Hepatocyte (in vitro differentiated cells): ENCODE data around the gene PNLIP. TPM values are rescaled to one million over a fixed set of nuclear protein-coding genes. Genes with fewer than 3 reads are reported as not detected.

Experiments used
- DNase-seq: peaks from one replicate; pipeline ENCODE4 v3.0.0-alpha.2; 2016; ENCODE audit warnings: low spot score
- H2AFZ ChIP-seq: fragments of 200-600 bp; sonication (generic); 2 replicates; pipeline ENCODE4 v1.6.0; 2016; ENCODE audit warnings: antibody characterized with exemption, mild to moderate bottlenecking
- H3K27ac ChIP-seq: fragments of 200-600 bp; sonication (generic); 2 replicates; pipeline ENCODE4 v1.5.1; 2016; ENCODE audit warnings: mild to moderate bottlenecking
- H3K27me3 ChIP-seq: fragments of 200-600 bp; sonication (generic); 2 replicates; pipeline ENCODE4 v1.6.1; 2016
- H3K36me3 ChIP-seq: fragments of 200-600 bp; sonication (generic); replicated peaks from 2 replicates; pipeline ENCODE4 v1.5.1; 2016; ENCODE audit warnings: low read depth; ENCODE audit not compliant: insufficient read depth
- H3K4me1 ChIP-seq: fragments of 200-600 bp; sonication (generic); 2 replicates; pipeline ENCODE4 v1.5.1; 2016; ENCODE audit warnings: mild to moderate bottlenecking, moderate library complexity; ENCODE audit not compliant: insufficient read depth
- H3K4me2 ChIP-seq: fragments of 200-600 bp; sonication (generic); 2 replicates; pipeline ENCODE4 v1.6.0; 2016
- H3K4me3 ChIP-seq: fragments of 200-600 bp; sonication (generic); 2 replicates; pipeline ENCODE4 v1.5.1; 2016; ENCODE audit warnings: mild to moderate bottlenecking
- H3K79me2 ChIP-seq: fragments of 200-600 bp; sonication (generic); 2 replicates; pipeline ENCODE4 v1.6.0; 2017; ENCODE audit warnings: mild to moderate bottlenecking
- H3K9me2 ChIP-seq: fragments of 200-600 bp; sonication (generic); replicated peaks from 2 replicates; pipeline ENCODE4 v1.6.0; 2017; ENCODE audit warnings: mild to moderate bottlenecking; ENCODE audit not compliant: insufficient read depth
- H3K9me3 ChIP-seq: fragments of 200-600 bp; sonication (generic); 2 replicates; pipeline ENCODE4 v1.5.1; 2016; ENCODE audit warnings: low read depth, mild to moderate bottlenecking
- H4K20me1 ChIP-seq: fragments of 200-600 bp; sonication (generic); 2 replicates; pipeline ENCODE4 v1.6.0; 2016; ENCODE audit warnings: mild to moderate bottlenecking; ENCODE audit not compliant: insufficient read depth, poor library complexity, severe bottlenecking
- EZH2 ChIP-seq: fragments of 200-600 bp; sonication (generic); IDR thresholded peaks from 2 replicates; pipeline ENCODE4 v1.6.1; 2016; ENCODE audit warnings: antibody characterized with exemption, mild to moderate bottlenecking, borderline replicate concordance
- EZH2phosphoT487 ChIP-seq: fragments of 200-600 bp; sonication (generic); IDR thresholded peaks from one replicate; pipeline ENCODE4 v1.6.1; 2018; ENCODE audit warnings: antibody characterized with exemption, mild to moderate bottlenecking, low read depth, moderate library complexity; ENCODE audit not compliant: unreplicated experiment, severe bottlenecking
- WGBS: methylation state at CpG from one replicate; pipeline ENCODE4 v1.1.6; 2016; ENCODE audit warnings: low lambda C conversion rate; ENCODE audit errors: missing lambda C conversion rate; 5-methylcytosine and 5-hydroxymethylcytosine counted together
- polyA plus RNA-seq: library from polyadenylated mRNA; unstranded; fragments of >200 nt; fragmentation: Nextera tagmentation; extraction: Ambion mirVana; gene quantifications from 2 replicates; pipeline ENCODE4 v1.2.1, GENCODE V29; 2016
- total RNA-seq: library from RNA; depleted of rRNA; stranded (reverse); fragments of >200 nt; gene quantifications from 2 replicates; pipeline ENCODE4 v1.2.3, GENCODE V29; 2014
- TF ChIP-seq, protein P1 (sequence below): fragments of 200-600 bp; sonication (generic); IDR thresholded peaks from 2 replicates; pipeline ENCODE4 v1.5.1; 2016; ENCODE audit warnings: antibody characterized with exemption, mild to moderate bottlenecking; ENCODE audit not compliant: poor library complexity

The PNLIP gene
- total and polyA plus RNA-seq, 2 experiments from 2014 or later = 0.13 TPM; not detected in 1

- H3K36me3 ChIP-seq = no peaks in the 10 kb centered on the region
- H4K20me1 ChIP-seq = no peaks in the 10 kb centered on the region
- no peak for DNase-seq
- no peaks in the 10 kb centered on the region for H3K9me2 ChIP-seq
- no peak within 1 kb of the TSS for H3K27ac ChIP-seq
- H3K27me3 ChIP-seq = peaks cover 10% of the 10 kb centered on the region
- no peaks in the 10 kb centered on the region for H3K9me3 ChIP-seq
- H2AFZ ChIP-seq = no peak within 1 kb of the TSS
- TF ChIP-seq, protein P1, sequence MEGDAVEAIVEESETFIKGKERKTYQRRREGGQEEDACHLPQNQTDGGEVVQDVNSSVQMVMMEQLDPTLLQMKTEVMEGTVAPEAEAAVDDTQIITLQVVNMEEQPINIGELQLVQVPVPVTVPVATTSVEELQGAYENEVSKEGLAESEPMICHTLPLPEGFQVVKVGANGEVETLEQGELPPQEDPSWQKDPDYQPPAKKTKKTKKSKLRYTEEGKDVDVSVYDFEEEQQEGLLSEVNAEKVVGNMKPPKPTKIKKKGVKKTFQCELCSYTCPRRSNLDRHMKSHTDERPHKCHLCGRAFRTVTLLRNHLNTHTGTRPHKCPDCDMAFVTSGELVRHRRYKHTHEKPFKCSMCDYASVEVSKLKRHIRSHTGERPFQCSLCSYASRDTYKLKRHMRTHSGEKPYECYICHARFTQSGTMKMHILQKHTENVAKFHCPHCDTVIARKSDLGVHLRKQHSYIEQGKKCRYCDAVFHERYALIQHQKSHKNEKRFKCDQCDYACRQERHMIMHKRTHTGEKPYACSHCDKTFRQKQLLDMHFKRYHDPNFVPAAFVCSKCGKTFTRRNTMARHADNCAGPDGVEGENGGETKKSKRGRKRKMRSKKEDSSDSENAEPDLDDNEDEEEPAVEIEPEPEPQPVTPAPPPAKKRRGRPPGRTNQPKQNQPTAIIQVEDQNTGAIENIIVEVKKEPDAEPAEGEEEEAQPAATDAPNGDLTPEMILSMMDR = no peak
- TF ChIP-seq EZH2phosphoT487 = no peak
- TF ChIP-seq EZH2 = no peak
- no peak within 1 kb of the TSS for H3K4me2 ChIP-seq
- H3K79me2 ChIP-seq = no peaks in the 10 kb centered on the region
- H3K4me1 ChIP-seq = peaks cover 5% of the 10 kb centered on the region
- no peak within 1 kb of the TSS for H3K4me3 ChIP-seq
- WGBS = 78% methylated on average over 9 of the region's 9 CpGs
These were observed 45.1 kb downstream of the PNLIP start, which contains the start of gene PNLIPRP1 for GRCh38 chr10:116590590-116591444. TSS of gene PNLIPRP1 (plus strand) at chr10:116590959. CDS start at chr10:116591130, 171 bp downstream.

GRCh38 chr10:116593139-116593740 is 47.5 kb downstream of the PNLIP start:
- no peak for DNase-seq
- no peak overlapping the region for H3K4me3 ChIP-seq
- no peak overlapping the region for H3K27ac ChIP-seq

DNA sequence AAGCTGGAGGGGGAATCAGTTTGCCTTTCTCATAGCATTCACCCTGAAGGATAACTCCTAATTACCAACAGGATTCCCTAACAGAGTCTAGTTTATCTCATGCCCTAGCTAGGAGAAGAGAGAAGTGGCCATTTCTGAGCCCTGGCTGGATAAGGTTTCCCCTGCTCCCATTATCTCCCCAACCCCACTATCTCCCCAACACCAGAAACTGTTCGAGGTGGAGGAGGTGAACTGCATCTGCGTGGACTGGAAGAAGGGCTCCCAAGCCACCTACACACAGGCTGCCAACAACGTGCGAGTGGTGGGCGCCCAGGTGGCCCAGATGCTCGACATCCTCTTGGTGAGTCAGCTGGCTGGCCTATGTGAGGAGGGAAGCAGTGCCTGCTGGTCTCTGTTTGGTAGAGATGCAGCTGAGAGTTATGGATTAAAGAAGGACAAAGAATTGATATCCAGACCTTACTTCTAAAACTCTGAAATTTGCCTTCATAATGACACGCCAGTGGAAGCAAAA is 48.8 kb downstream of the PNLIP start:
- WGBS = 90% methylated on average over 7 of the region's 7 CpGs
- Histone ChIP-seq H2AFZ (no peak overlapping the region), H4K20me1 (no peaks in the 10 kb centered on the region), H3K4me1 (peaks cover 5% of the 10 kb centered on the region), H3K27me3 (peaks cover 10% of the 10 kb centered on the region), H3K9me3 (no peaks in the 10 kb centered on the region), H3K36me3 (no peaks in the 10 kb centered on the region), H3K9me2 (no peaks in the 10 kb centered on the region), H3K4me3 (no peak overlapping the region), H3K79me2 (no peaks in the 10 kb centered on the region), H3K27ac (no peak overlapping the region), H3K4me2 (no peak overlapping the region)
- no peak for TF ChIP-seq EZH2
- no peak for DNase-seq

More at GRCh38 chr10:116593139-116593740, 47.5 kb downstream of the PNLIP start:
- Histone ChIP-seq H3K4me1 (peaks cover 5% of the 10 kb centered on the region), H3K36me3 (no peaks in the 10 kb centered on the region), H3K79me2 (no peaks in the 10 kb centered on the region), H3K4me2 (no peak overlapping the region), H3K9me2 (no peaks in the 10 kb centered on the region), H3K27me3 (peaks cover 10% of the 10 kb centered on the region), H3K9me3 (no peaks in the 10 kb centered on the region), H4K20me1 (no peaks in the 10 kb centered on the region), H2AFZ (no peak overlapping the region)
- no peak for TF ChIP-seq EZH2phosphoT487
- no peak for TF ChIP-seq EZH2
- TF ChIP-seq, protein P1 = no peak
- 95% methylated on average over 5 of the region's 5 CpGs for WGBS

DNA sequence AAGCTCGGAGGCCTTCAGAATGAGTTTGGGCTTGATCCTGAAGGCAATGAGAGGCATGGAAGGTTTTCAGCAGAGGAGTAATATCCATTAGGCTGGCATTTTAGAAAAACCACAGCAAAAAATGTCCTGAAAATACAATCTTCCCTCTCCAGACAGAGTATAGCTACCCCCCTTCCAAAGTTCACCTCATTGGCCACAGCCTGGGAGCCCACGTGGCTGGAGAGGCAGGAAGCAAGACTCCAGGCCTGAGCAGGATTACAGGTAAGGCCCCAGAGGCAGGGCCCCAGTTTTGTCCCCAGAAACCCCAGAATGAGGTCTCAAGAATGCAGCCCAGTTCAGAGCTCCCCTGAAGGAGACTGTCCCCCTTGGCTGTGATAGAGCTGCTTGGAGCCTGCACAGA is 50.3 kb downstream of the PNLIP start:
- H3K4me2 ChIP-seq = no peak overlapping the region
- H3K79me2 ChIP-seq = no peaks in the 10 kb centered on the region
- H3K36me3 ChIP-seq = no peaks in the 10 kb centered on the region
- no peak for TF ChIP-seq EZH2phosphoT487
- TF ChIP-seq, protein P1 = no peak
- TF ChIP-seq EZH2 = no peak
- H4K20me1 ChIP-seq = no peaks in the 10 kb centered on the region
- no peaks in the 10 kb centered on the region for H3K9me2 ChIP-seq
- H2AFZ ChIP-seq = no peak overlapping the region
- no peak overlapping the region for H3K27ac ChIP-seq
- peaks cover 17% of the 10 kb centered on the region for H3K27me3 ChIP-seq
- H3K4me3 ChIP-seq = no peak overlapping the region
- H3K9me3 ChIP-seq = no peaks in the 10 kb centered on the region
- H3K4me1 ChIP-seq = no peaks in the 10 kb centered on the region
- DNase-seq = no peak
- 71% methylated on average over 2 of the region's 2 CpGs for WGBS
